Stimulated activated CD8-positive, alpha-beta memory T cell treated with anti-CD3 and anti-CD28 coated beads, Interleukin-2, amount 100 ng/mL, for 1 hour (primary cell): ENCODE data around the gene EHMT1.
"Not testable (repeated sequence)": the region's sequence is repeated elsewhere in the genome, so short reads cannot be mapped to it uniquely, and the experiment has no call there.

Experiments
- DNase-seq, 2 donors: peaks; one replicate each; pipeline ENCODE4 v3.0.0-alpha.2; 2020; ENCODE audit warnings: low read depth in 2 of 2

Gene EHMT1

DNA sequence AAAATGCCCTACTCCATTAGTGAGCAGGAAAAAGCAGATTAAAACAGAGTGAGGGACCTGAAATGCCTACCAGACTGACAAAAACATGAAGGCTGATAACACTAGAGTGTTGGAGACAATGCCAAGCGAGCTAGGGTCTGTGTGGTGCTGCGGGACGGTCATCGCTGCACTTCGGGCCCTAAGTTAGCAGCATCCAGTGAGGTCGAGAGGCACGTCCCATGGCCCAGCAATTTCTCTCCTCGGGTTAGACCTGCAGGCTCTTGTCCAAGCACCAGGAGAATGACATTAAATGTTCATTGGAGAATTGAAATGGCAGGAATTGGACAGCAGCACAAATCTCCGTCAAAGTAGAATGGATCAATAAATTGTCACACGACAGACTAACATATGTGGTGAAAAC is 253.5 kb downstream of the EHMT1 start:
- DNase-seq: no peak

GRCh38 chr9:137873408-137873807 is 254.6 kb downstream of the EHMT1 start:
- DNase-seq: no peak

DNA sequence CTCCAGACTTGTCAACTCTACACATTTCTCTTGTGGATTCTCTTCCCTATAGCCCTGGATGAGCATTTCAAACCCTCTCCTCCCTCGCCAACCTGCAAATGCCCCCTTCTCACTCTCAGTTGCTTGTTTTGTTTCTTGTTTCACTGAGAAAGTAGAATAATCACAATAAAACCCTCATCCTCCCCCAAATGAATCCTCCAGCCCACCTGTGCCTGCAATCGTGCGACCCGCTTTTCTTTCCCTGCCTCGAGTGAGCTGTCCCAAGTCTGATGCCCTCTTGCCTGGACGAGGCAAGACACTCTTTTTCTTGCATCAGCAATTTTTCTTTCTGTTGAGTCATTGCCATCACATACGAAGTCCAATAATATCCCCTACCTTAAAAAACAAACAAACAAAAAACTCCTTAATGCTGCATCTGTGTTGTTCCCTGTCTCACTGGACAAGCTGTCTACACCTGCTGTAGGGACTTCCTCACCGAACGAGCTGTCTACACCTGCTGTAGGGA is 255.1 kb downstream of the EHMT1 start:
- DNase-seq: no peak

DNA sequence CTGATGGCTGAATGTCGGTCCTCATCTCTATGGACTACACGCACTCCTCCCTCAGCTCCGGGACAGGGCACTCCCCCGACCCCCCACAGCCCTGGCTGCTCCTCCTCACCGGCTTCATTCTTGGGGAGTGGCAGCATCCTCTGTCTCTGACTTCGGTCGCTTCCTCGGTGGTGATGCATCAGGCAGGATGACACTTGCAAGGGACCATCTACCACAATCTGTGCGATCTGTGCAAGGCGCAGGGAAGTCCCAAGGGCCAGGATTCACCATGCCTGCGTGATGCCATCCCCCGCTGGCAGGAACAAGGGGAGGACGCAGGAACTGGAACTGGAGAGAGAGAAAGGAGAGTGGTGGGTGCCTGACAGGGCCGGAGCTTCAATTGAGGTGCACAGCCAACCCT is 256.5 kb downstream of the EHMT1 start:
- DNase-seq: no peak

GRCh38 chr9:137875846-137876245 is 257.0 kb downstream of the EHMT1 start:
- no peak for DNase-seq

- no peak for DNase-seq
These were observed 257.5 kb downstream of the EHMT1 start for GRCh38 chr9:137876269-137876668.

DNA sequence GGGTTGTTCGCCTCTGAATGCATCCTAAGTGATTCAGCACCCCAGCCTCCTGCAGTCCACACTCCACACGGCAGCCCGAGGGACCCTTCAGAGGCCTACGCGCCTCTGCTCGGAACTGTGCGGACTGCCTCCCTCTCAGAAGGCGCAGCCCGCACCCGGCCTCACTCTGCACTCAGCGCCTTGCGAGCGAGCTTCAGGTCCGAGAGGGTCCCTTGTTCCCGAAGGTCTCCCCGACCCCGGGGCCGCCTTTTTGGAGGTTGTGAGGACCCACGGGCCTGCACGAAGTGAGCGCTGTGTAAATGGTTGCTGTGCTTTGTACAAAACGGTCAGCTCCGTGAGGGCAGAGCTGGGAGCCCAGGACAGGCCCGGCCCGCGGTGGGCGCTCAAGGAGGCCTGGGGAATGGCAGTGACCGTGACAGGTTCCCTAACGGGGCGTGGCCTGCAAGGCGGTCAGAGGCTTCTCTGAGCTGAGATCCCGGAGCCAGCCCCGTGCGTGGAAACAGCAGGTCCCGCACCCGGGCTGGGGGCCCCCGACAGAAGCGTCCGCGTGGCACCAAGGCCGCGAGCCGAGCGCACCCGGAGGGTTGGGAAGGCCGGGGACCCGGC is 258.1 kb downstream of the EHMT1 start:
- DNase-seq: no peak

DNA sequence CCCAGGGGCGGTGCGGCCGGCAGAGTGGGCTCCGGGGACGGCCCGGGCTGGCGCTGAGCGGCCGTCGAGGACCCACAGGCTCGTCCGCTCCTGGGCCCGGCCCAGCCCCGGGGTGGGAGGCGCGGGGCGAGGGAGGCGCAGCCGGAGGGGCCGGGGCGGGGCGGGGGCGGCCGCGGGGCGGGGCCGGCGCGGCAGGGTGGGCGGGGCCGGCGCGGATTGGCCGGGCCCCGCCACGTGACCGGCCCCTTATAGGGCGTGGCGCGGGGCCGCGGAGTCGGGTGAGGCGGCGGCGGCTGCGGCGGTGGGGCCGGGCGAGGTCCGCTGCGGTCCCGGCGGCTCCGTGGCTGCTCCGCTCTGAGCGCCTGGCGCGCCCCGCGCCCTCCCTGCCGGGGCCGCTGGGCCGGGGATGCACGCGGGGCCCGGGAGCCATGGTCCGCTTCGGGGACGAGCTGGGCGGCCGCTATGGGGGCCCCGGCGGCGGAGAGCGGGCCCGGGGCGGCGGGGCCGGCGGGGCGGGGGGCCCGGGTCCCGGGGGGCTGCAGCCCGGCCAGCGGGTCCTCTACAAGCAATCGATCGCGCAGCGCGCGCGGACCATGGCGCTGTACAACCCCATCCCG is 258.8 kb downstream of the EHMT1 start, which contains the start of gene CACNA1B:
Gene CACNA1B (plus strand): TSS at position 277 of the 617 bp plus-strand sequence. CDS start 152 bp downstream, at position 429.
- not testable (repeated sequence) for DNase-seq

DNA sequence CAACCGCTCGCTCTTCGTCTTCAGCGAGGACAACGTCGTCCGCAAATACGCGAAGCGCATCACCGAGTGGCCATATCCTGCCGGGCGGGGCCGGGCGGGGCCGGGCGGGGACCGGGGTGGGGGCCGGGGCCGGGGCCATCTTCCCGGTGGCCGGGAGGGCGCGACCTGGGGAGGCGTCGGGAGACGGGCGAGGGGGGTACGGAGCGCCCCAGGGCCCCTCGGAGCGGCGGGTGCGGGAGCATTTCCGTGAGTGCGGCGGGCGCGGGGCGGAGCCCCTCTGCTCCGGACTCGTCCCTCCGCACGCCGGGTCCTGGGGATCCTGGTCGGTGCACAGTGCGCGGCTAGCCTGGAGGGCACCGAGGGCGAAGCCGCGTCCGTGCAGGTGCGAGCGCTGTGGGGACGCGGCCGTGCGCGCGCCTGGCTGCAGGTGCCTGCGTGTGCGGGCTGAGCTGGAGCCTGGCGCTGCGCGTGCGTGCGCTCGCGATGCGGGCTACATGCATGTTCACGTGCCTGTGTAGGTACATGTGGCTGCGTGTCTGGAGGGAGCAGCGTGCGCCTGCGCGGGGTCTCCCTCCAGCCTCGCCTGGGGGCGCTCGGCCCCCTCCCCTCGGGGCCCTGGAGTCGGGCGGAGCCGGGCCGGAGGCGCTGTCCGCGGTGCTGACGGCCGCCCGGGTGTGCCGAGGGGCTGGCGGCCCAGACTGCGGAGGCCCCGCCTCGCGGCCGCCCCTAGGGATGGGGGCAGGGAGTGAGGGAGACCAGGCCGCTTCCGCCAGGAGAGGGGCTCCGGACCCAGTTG is 259.5 kb downstream of the EHMT1 start:
- no peak for DNase-seq

- no peak for DNase-seq
These were observed 260.2 kb downstream of the EHMT1 start for GRCh38 chr9:137879052-137879451.

DNA sequence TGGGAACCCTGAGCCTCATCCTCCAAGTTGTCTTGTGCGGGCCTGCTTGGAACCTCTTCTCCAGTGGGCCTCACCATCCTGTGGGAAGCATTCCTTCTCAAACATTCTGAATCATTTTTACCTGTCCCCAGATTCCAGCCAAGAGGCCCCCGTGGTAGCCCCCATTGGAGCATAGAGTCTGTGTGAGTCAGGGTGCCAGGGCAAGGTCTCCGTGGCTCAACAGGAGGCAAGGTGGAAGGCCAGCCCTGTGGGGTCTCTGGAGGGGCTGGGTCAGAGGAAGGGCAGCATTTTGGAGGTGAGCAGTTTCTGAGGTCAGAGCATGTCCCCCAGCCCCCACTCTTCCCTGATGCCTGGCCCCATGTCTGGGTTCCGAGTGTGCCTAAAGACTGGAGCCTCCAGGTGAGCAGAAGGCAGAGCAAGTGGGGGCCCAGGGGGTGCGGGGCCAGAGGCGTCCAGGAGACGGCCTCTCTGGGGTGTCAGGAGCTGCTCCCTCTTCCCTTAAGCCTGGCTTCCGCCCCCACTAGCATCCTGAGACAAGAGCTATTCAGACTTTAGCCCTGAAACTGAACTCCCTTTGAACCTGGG is 260.9 kb downstream of the EHMT1 start:
- no peak for DNase-seq

- no peak for DNase-seq
These were observed 261.6 kb downstream of the EHMT1 start for GRCh38 chr9:137880160-137880975.

GRCh38 chr9:137880976-137881530 is 262.2 kb downstream of the EHMT1 start:
- no peak for DNase-seq

GRCh38 chr9:137881591-137882505 is 263.0 kb downstream of the EHMT1 start:
- DNase-seq: no peak

DNA sequence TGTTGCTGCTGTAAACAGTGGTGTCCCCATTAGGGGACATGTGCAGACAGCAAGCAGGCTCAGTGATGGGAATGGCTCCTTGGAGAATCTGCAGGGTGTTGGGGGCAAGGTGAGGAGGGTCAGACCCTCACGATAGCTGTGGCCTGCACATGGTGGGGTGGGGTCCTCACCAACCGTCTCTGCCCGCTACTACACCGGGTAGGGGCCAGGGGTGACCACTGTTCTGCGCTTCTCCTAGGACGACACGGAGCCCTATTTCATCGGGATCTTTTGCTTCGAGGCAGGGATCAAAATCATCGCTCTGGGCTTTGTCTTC is 263.7 kb downstream of the EHMT1 start:
- DNase-seq: no peak

DNA sequence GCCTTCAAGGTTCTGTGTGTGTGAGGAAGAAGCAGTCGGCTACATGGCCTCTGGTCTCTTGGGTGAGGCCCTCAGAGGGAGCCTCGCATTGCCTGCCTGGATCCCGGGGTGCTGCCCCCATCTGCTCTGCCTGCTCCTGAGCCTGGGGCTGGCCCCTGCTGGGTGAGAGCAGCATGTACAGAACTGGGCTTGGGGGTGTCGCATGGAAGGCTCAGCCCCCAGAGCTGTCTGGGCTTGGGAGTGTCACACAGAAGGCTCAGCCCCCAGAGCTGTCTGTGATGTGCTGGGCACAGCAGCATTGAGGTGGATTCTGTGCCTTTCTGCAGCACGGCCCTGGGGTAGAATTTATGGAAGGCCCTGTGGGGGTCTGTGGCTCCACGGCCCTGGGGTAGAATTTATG is 265.2 kb downstream of the EHMT1 start:
- DNase-seq: not testable (repeated sequence)

DNA sequence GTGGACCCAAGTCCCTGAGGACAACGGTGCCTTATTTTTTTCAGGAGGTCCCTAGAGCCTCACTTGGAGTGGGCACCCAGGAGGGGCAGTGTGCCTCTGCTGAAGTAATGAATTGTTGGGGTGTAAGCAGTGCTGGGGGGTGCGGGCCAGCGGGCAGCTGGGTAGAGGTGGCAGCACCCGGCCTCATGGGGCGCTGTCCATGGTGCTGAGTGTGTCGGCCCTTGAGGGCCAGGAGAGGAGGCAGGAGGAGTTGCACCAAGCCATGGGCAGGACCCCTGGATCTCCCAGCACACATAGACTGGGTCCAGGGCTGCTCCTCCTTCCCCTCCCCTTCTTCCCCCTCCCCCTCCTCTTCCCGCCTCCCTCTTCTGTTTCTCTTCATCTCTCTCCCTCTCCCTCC is 265.7 kb downstream of the EHMT1 start:
- DNase-seq: not testable (repeated sequence)

DNA sequence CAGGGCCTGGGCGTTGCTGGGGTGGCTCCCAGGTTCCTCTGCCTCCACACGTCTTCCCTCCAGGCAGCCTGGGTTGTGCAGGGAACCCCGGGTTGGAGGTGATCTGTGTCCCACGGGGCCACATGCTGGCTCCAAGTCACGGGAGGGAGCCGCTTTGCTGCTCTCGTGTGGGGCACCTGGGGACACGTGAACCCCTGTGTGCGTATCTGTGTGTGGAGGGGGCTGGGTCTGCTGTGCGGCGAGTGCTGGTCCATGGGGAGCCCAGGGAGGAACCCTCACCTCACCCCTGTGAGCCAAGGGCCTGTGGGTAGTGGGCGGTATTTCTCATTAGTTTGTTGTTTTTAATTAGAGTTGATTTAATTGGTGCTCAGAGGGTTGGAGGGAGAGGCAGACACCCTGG is 266.3 kb downstream of the EHMT1 start:
- DNase-seq: not testable (repeated sequence)
